GM18502 (cell line): ENCODE data around the gene NAPB.

Experiments used
- ATAC-seq: cut with Tn5 transposase; IDR thresholded peaks from one replicate; pipeline ENCODE4 v1.9.1; 2021; ENCODE audit warnings: mild to moderate bottlenecking; ENCODE audit not compliant: unreplicated experiment, poor library complexity

The NAPB gene

DNA sequence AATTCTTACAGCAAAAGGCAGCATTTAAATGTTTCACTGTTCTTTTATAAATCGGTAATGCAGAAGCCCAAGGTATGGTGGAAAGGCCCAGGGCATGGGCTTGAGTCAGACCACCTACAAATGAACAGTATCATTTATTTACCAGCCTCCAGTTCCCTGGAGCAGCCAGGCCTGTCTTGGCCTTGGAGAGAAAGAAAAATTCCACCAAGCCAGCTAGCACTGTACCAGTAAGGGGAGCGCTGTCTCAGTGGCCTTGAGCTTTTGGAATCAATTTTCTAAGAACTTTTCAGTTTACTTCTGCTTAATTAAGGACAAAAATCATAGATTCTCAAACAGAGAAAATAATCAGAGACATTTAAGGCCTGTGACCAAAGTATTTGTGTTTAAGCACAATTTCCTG is 12.3 kb downstream of the NAPB start:
- ATAC-seq, result no peak

DNA sequence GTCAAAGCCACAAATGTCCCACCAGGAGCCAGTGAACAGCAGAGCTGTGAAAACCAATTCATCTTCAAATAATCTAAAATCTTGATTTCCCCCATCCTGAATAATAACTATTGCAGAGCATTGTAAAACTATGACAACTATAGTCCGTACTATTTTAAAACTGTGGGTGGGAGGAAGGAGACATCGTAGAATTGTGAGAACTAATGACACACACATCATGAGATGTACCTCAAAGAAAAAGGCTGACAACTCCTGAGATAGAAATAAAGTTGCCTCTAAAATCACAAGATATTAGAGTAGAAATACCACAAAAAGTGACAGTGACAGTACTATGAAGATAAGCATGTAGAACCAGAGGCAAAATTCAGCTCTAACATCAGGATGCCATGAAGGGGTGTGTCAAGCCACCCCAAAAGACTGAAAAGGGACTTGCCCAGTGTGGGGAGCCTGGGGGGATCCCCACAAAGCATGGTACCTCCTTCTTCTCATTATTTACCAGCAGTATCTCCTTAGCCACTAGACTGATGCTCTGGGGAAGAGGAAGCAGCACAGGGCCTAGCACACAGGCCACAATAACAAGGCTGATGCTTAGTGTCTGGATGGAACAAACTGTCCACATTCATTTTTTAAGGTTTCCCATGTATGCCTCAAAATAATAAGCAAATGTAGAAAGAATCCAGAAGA is 13.4 kb downstream of the NAPB start:
- ATAC-seq, result peak; percentile 90

DNA sequence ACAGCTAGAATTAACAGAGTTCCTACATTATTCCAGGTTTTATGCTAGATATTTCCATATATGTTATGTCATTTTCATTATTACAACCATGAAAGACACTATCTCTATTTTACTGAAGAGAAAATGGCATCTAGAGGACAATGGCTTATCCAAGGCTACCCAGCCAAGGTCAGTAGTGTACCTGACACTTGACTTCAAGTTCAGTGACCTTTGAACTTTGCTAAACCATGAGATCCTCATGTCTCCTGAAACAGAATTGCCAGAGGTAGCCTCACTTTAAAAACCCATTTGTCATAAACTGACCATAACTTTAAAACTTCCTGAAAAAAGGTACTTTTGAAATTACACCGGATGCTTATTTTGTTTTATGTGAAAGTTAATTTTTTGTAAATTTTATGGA is 14.4 kb downstream of the NAPB start:
- ATAC-seq, result no peak

DNA sequence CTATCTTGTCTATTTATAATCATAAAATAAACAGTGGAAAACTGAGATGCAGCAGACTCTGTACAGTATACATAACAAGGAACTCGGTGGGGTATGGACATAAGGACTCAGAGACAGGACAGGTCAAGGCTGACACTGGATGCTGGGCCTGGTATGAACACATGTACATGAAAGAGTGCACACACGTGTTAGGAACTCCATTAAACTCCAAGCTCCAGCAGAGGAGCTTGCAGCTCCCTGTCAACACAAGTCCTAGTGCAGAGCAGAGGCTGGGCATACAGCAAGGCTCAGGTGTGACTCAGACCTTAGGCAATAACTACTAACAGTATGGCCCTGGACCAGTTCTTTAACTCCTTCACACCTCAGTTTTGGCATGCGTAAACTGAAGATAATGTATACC is 17.1 kb downstream of the NAPB start:
- no peak for ATAC-seq

DNA sequence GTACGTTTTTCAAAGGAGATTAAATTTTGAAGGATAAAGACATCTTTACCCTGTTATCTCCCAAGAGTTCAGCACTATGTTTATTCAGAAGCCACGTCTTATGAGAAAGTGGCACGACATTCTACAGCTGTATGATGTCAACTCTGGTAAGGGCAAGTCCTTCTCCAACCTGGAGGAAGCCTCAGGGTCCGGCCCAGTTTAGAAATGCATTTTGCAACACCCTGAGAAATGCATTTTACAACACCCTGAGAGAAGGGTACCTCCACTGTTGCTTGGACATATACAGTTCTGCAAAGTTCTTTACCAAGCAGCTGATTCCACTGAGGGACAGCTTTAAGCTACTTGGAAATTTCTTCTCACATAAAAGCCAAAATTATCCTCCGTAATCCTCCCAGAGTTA is 17.5 kb downstream of the NAPB start:
- no peak for ATAC-seq

DNA sequence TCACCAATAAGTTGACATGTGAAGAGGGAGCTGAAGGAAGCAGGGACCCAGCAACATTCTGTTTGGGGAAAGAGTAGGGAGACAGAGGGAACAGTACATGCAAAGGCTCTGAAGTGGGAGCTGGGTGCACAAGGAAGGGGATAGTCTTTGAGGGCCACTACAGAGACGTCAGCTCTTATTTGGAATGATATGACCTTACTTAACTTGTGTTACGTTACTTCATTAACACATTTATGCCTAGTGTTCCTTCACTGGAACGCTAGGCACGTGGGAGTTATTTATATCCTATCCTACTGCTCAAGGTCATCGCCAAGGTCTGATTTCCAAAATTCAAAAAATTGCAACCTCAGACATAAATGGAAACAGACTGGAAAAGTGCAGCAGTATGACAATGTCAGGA is 20.2 kb downstream of the NAPB start:
- ATAC-seq, result no peak

DNA sequence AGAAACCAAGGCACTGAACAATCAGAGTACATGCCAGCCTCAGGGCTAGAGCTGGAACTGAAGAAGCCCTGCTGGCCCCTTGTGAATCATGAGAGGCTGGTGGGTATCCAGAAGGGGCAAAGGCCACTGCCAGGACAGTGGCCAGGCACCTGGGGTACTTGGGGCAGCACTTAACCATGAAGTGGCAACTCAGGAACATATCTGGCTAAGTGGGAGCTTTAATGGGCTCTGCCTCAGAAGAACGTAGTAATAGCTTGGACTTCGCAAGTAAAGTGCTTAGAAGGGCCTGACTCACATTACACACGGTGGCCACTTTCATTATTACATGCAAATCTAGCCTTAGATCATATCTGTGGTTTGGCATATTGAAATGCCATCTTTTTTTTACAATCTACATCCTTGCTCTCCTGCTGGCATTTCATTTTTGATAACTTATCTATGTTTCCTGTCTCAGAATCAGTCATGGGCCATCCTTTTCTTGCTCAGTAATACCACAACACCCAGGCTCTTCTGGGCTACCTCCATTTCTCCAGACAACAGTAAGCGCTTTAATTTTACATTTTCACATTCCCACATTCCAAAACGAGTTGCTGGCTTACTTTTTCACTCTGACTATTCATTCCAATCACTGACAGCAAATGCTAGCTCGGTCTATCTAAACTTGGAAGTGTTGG is 21.6 kb downstream of the NAPB start:
- peak; percentile 83 for ATAC-seq

DNA sequence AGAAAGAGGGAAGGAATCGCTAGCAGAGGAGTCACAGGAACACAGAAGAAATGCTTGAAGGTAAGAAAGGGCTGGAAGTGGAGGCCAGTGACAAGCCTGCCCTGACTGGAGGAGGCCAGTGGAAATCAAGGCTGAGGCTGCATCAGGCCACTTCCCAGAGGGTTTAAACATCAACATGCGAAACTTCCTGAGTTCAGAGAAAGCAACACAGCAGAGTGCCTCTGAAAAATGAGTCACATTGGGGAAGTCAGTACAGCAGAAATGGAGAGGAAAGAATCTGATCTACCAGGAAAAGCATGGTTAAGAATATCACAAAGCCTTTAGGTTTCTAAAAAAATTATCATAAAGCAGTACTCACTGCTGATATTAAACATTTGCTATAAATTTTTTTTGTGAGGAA is 23.3 kb downstream of the NAPB start:
- no peak for ATAC-seq

DNA sequence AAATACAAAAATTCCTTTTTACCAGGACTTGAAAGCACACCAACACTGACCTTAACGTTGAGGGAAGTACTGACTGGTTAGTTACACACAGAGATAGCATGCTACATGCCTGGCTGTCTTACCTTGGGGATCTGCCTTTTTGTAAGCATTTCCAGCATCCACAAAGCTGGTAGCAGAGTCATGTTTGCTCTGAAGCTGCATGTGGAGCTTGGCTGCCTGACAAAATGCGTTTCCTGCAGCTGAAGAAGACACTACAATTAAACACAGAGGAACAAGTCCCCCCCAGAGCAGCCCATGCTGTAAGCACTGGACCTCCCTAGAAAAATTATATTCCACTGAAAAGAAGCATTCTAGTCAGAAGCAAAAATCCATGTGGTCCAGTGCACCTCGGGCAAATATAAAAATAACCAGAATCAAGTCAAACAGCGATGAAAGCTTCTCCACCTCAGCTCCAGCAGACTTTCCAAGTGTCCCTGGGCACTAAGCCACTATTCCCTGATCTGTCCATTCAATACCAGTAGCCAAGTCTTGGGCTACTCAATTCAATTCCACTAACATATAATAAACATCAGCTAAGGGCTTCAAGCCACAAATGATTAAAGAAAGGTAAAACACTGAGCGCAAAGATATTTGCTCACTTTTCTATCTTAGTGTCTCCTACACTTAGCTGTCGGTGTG is 24.2 kb downstream of the NAPB start:
- no peak for ATAC-seq

DNA sequence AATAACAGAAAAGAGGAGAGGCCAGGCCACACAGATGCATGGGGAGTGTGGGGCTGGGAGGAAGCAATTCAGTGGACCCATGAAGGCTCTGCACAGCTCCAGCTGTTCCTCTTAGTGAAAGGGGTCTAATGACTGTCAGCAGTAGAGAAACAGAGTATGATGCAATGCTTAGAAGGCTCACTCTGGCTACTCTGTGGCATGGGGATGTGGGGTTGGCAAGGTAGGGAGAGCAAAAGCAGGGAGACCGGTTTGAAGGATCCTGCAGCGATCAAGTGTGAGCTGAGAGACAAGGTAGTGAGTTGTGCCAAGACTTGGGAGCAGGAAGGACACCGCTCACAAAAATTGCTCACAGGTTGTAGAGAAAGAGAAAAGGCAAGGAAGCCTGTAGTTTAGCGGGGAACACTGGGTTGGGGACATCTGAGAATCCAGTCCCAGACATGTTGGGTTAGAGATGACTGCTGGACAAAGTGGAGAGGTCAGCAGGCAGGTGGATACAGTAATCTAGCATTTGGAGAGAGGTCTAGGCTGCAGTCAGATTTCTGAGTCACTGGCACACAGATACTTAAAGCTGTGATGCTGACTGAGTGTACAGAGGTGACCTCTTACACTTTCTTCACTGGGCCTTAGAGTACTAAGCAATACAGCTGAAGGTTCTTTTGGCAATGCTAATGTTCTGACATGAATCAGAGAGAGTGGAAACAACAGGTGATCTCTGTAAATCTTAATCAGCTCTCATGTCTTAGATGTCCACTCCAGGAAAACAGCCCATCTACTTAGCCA is 27.1 kb downstream of the NAPB start:
- no peak for ATAC-seq

DNA sequence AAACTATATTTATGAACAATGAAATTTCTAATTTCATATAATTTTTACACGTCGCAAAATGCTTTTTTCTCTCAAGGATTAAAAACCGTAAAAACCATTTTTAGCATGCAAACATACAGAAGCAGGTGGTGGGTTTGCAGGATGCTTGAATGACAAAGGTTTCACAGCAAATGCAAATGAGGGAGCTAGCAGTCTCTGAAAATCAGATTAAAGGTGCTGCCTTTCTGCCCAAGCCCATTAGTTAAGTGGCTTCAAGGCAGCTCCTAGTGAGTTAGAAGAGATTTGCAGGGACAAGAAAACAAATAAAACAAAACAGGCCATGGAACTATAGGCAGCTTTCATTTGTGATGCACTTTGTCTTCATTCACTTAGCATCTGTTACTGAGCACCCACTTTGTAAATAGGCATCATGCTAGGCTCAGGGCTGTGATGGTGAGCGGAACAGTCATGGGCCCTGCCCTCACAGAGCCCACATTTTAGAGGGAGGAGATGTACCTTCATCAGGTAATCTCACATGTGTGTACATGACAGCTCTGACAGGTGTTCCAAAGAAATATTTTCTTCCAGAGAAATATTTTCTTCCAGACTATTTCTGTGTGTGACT is 29.5 kb downstream of the NAPB start:
- no peak for ATAC-seq

DNA sequence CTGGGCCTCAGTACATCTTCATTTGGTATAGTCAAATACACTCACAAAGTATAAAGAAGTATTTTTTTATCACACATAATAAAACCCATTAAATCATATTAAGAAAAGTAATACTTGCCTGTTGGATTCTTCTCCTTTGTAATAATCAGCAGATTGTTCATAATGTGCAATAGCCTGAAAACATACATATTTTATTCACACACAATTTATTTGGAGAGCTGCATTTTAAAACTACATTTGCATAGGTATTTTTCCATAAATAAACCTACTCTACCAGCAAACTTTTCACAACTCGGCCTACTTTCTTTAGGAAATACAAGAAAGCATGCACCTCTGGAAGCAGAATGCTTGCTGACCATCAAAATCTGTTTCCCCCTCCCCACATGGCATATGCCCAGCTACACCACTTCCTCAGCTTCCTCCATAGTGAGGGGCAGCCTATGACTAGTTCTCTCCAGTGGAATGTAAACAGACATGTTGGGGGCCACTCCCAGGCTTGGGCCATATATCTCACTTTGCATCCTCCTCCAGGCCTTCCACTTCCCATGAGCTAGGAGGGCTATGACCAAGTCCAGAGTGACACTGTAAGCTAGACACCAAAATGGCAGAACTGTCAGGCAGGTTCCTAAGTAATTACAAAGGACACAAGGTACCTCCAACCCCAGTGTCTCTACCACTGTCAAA is 31.1 kb downstream of the NAPB start:
- no peak for ATAC-seq

DNA sequence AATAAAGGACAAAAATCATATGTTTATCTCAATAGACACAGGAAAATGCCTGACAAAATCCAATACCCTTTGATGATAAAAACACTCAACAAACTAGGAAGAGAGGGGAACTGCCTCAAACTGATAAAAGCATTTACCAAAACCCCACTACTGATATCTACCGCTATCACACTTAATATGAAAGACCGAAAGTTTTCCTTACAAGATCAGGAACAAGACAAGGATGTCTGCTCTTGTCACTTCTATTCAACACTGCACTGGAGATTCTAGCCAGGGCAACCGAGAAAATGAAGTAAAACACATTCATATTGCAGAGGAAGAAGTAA is 34.2 kb downstream of the NAPB start:
- no peak for ATAC-seq

DNA sequence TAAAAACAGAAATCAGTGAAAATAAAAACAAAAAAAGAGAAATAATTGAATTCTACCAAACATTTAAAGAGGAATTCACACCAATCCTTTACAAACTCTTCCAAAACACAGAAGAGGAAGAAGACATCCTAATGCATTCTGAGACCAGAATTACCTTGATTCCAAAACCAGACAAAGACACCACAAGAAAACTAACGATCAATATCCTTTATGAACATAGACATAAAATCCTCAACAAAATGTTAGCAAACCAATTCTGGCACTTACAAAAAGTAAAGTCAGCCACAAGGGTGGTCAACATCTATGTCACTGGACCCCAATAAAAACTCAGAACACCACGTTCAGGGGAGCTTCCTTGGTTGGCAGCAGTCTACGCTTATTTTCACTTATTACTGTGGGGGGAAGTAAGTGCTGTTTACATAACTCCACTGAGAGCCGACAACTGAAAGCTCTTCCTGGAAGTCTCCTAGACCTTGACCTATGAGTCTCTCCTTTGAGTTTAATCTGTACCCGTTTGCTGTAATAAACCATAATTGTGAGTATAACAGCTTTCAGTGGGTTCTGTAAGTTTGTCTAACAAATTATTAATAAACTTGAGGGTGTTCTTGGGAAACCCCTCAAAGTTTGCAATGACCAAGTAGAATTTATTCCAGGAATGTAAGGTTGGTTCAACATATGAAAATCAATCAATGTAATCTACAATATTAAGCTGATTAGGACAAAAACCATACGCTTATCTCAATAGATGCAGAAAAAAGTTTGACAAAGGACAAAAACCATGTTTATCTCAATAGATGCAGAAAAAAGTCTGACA is 34.8 kb downstream of the NAPB start:
- ATAC-seq, result no peak

DNA sequence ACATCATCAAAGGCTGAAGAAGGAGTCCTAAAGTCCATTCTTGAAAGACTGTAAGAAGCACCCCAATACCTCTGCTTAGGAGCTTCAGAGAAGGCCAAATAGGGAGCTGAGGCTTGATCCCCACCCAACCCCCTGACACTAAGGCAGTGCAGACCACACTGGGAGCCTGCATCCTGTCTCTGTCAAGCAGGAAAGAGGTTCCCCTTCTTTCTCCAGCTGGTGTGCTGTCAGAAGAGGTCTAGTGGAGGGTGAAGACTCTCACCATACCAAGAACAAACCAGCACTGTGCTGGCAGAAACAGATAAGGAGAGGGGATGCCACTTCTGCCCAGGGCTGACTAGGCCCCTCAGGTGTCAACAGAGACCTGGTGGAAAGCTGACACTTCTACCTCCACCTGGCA is 39.4 kb downstream of the NAPB start:
- ATAC-seq, result no peak

DNA sequence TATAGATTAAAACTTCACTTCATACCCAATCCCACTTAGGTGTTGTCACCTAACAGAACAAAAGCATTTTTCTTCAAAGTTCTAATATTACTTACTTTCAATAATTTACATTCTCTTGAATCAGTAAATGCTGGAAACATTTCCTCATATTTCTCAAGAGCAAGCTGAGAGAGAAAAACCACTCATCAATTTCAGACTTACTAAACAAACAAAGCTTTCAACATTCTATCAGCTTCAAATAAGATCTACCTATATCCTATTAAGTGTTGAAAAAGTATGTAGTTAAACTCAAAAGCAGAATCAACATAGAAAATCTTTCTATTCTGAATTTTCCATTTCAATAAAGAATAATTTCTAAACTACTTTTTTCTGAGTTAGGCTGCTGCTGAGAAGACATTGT is 41.5 kb downstream of the NAPB start:
- ATAC-seq, result no peak

DNA sequence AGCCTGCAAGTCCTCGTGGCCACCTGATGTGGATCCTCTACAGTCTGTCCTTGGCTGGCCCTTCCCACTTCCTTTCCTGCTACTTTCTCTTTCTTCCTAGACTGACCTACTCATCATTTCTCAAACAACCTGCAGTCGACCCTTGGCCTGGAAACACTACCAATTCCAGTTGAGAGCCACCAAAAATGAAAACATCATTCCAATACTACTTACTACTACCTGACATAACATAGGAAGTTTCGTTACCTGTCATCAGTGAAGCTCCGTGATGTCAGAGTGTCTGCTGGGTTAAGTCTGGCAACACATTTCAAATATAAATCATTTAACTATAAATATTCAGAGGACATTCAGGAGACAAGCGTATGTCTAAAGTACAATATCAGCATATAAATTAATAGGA is 45.5 kb downstream of the NAPB start:
- no peak for ATAC-seq

DNA sequence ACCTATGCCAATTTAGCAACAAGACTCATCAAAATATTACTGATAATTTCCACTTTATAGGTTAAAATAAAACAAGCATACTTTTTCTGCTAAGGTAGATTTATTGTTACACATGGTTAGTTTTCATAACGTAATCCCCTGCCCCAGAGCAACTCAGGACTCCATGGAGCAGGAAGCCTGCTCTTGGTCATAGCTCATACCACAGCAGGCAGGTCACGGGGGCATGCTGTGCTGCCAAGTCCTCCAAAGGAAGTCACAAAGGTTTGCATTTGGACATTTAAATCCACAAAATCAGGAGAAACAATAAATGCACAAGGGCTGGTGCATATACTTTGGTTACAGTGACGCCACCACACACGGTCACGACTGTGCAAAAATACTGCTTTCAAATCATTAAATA is 46.8 kb downstream of the NAPB start:
- no peak for ATAC-seq

DNA sequence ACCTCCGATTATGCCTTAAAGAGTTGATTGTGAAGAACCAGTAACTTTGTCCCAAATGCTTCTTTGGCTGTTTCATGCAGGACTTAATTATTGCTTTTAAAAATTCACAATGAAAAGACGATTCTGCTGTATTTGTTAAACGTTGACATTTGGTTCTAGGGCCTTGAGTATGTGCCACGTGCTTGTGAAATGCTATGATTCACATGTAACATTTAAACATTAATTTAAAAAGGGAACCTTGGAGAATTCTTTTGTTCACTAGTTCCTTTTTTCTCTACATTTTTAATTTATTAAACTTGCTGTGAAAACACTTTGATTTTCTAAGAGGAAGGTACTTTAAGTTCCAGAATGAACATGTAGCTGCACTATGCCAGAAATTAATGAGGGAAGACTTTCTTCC is 49.8 kb downstream of the NAPB start:
- ATAC-seq, result no peak
